AG04449 (cell line): ENCODE measurements around the gene PRLH.
A peak's percentile ranks its signal among the peaks of the same experiment; 100 is the strongest.

Experiments used
- CTCF ChIA-PET: fragments of 350-600 bp; formaldehyde crosslinking; extraction: SDS; loops from one replicate; lab custom pipeline; 2021; ENCODE audit warnings: antibody characterized with exemption; lab: Yijun Ruan, JAX
- POLR2A ChIA-PET: fragments of 400-600, 350-600 bp; formaldehyde crosslinking; extraction: SDS; loops from one replicate; lab custom pipeline; 2020; ENCODE audit warnings: antibody characterized with exemption, inconsistent platforms; lab: Yijun Ruan, JAX
- DNase-seq: peaks from one replicate; pipeline ENCODE4 v3.0.0-alpha.2; 2010; ENCODE audit warnings: low read depth, low spot score
- H3K4me3 ChIP-seq: 2 replicates; pipeline ENCODE4 v1.5.1; 2011; ENCODE audit warnings: low read depth, mild to moderate bottlenecking, control low read depth, low read length
- TF ChIP-seq, protein P1 (sequence below): IDR thresholded peaks from one replicate; pipeline ENCODE4 v1.5.1; 2011; ENCODE audit warnings: mild to moderate bottlenecking, moderate library complexity, low read length, control low read depth, inconsistent platforms; ENCODE audit not compliant: insufficient read depth; ENCODE audit errors: missing control alignments

Gene PRLH

DNA sequence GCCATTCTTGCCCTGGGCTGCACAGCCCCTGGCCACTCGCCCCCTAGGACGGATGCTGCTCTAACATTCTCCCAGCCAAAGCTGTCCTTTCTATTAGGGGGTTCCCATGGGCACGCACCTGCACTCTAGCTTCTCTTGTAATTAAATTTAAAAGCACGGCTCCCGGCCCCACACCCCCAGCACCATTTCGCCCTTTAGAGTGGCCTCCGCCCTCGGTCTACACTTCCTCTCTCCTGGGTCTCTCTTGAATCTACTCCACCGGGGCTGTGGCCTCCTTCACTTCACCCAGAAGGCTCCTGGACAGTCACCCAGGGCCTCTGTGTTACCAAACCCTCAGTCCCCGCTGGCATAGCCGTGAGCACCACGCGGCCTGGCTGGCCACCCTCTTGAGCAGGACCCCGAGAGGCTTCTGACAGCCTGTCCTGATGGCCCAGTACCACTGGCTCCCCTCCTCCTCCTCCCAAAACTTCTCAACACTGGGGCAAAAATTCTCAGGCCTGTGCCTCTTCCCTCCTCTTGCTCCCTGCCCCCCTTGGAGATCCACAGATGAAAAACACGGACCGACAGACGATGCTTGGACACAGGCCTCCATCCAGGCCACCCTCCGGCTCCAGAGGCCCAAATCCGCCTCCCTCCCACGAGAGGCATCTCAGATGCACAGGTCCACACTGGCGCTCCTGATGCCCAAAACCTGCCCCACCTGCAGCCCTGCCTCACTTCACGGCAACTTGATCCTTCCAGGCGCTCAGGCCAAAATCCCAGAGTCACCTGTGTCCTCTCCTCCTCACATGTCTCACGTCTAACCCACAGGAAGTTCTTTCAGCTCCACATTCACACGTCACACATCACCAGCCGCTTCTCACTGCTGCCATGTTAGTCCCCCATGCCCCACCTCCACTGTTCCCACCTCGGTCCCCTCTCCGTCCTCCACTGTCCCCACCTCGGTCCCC, 31.1 kb downstream of the PRLH start:
- no peak for DNase-seq
- ChIA-PET CTCF (interaction anchor here (0.7 to 0.9 kb wide), 2 partner anchors 9 to 26 kb away, joined by 3 read pairs; no protein-coding TSS in a partner anchor), POLR2A (no interaction called here)
- no peak overlapping the region for H3K4me3 ChIP-seq
- TF ChIP-seq, protein P1, sequence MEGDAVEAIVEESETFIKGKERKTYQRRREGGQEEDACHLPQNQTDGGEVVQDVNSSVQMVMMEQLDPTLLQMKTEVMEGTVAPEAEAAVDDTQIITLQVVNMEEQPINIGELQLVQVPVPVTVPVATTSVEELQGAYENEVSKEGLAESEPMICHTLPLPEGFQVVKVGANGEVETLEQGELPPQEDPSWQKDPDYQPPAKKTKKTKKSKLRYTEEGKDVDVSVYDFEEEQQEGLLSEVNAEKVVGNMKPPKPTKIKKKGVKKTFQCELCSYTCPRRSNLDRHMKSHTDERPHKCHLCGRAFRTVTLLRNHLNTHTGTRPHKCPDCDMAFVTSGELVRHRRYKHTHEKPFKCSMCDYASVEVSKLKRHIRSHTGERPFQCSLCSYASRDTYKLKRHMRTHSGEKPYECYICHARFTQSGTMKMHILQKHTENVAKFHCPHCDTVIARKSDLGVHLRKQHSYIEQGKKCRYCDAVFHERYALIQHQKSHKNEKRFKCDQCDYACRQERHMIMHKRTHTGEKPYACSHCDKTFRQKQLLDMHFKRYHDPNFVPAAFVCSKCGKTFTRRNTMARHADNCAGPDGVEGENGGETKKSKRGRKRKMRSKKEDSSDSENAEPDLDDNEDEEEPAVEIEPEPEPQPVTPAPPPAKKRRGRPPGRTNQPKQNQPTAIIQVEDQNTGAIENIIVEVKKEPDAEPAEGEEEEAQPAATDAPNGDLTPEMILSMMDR = no peak

DNA sequence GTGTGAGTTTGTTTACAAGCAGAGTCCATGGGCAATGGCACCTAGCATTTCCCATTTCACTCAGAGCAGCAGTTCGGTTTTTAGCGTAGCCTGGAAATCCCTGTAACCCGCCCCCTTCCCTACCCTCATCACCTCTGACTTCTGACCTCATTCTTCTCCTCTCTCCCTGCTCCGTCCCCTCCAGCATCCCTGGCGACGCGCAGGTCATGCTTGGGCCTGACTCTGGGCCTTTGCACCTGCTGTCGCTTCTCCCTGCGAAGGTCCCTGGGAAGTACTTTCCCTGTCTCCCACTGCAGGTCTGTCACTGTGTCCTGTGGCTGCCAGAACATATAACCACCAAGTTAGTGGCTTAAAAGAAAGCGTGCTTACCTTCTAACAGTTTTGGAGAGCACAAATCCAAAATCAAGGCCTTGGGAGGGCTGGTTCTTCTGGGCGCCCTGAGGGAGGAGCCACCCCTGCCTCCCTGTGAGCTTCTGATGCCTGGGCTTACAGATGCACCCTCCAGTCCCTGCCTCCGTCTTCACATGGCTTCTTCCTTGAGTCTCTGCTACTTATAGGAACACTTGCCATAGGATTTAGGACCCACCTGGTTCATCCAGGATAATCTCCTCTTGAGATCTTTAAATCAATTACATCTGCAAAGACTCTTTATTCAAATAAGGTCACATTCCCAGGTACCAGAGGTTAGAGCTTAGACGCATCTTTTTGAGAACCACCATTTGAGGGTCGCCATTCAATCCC, 32.3 kb downstream of the PRLH start:
- ChIA-PET CTCF (interaction anchor here (1.0 to 3.0 kb wide), 4 partner anchors 8 to 177 kb away, joined by 3 to 29 read pairs (median 8); partner anchors contain the start of gene RAB17), POLR2A (no interaction called here)
- H3K4me3 ChIP-seq = no peak overlapping the region
- no peak for DNase-seq
- TF ChIP-seq, protein P1 = no peak

DNA sequence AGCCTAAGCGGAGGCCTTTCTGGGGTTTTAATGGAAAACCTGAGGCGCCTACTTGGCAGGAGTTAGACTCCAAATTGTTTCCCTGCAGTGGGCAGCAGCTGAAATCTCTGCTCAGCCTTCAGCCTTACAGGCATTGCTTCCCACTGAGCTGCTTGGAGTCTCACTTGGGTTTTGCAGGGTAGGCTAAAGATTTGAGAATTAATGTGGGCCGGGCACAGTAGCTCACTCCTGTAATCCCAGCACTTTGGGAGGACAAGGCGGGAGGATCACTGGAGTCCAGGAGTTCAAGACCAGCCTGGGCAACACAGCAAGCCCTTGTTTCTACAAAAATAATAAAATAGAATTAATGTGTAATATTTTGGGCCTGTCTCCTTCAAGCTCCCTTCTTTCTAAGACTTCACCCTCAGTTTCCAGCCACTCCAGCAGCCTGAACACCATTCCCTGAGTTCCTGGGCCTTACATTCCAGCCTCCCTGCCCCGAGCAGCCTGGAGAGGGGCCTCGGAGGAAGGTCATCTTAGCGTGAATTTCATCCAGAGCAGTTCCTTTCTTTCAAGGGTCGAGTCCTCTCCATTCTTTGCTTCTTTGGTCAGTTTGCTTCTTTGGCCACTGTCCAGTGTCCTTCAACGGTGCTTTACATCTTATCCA, 33.2 kb downstream of the PRLH start:
- POLR2A ChIA-PET = no interaction called here
- TF ChIP-seq, protein P1 = no peak
- CTCF ChIA-PET = interaction anchor here (0.5 to 3.0 kb wide), 8 partner anchors 9 to 176 kb away, joined by 3 to 29 read pairs (median 4); partner anchors contain the start of gene RAB17
- no peak for DNase-seq
- no peak overlapping the region for H3K4me3 ChIP-seq

DNA sequence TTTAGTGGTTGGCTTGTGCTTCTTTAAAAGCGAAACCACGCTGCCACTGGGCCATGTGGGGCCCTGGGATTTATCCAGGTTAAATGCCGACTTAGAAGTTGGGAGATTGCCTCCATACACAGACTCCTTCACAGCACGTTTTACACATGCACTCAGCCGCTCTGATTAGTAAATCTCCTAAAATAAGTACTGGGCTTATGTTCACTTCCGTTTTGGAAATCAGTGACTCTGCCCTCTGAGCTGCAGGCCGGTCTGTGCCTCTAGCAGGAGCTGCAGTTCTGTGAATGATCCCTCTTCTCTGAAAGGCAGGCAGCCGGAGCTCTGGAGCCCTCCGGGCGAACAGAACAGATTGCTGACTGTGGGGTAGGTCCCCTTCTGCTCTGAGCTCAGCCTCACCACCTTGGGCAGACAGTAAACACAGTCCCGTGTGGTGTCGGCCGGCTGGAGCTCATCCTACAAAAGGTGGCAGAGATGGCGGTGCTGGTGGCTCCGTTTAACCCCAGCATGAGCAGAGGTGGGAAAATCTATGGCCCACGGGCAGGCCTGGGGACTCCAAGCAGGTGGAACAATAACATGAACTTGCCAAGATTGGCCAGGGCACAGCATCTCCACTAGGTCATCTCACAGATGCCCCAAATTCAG, 34.0 kb downstream of the PRLH start:
- ChIA-PET CTCF (interaction anchor here (0.8 to 3.0 kb wide), 9 partner anchors 10 to 175 kb away, joined by 3 to 29 read pairs (median 4); partner anchors contain the start of gene RAB17), POLR2A (no interaction called here)
- peak; percentile 37 for DNase-seq
- TF ChIP-seq, protein P1 = peak; percentile 25
- no peak overlapping the region for H3K4me3 ChIP-seq

DNA sequence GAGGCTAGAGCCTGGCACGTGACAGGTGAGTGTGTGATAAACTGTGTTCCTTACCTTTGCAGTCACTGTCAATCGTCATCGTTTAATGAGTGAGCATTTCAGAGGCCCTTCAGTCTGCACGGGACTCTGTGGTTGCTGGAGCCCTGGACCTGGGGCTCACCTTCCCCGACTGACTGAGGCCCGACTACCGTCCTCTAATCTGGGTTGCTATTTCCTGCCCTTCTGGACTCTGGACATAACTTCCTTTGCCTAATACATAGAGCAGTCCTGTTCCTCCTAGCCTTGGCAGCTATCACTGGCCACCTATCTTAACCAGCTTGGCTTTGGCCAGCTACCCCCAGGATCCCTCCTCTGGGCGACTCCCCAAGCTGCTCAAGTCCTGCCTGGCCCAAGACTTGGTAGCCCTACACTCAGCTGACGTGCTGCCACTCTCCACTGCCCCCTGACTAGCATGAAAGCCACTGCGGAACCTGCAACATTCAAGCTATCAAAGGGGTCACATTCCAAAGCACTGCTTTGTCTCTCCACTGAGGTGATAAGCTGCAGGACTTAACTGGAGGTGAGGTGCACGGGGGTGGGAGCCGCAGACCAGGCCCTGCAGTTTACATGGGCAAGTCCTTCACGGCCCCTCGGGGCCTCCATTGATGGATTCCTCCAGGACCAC, 35.2 kb downstream of the PRLH start:
- H3K4me3 ChIP-seq = no peak overlapping the region
- DNase-seq = no peak
- ChIA-PET CTCF (interaction anchor here (1.1 to 3.0 kb wide), 3 partner anchors 143 to 173 kb away, joined by 4 to 29 read pairs (median 10); no protein-coding TSS in a partner anchor), POLR2A (no interaction called here)
- TF ChIP-seq, protein P1 = no peak
